GM21360 (cell line): Measurements from ENCODE around the gene AP2A2.

ENCODE experiments used
- ATAC-seq: cut with Tn5 transposase; IDR thresholded peaks from one replicate; pipeline ENCODE4 v1.9.1; 2021; ENCODE audit warnings: mild to moderate bottlenecking, moderate library complexity; ENCODE audit not compliant: unreplicated experiment

The AP2A2 gene

GRCh38 chr11:992577-992976 is 66.9 kb downstream of the AP2A2 start:
- ATAC-seq, result no peak

- no peak for ATAC-seq
These were observed 68.0 kb downstream of the AP2A2 start for GRCh38 chr11:993632-994167.

- no peak for ATAC-seq
These were observed 69.5 kb downstream of the AP2A2 start for GRCh38 chr11:995044-995751.

GRCh38 chr11:995752-996420 is 70.2 kb downstream of the AP2A2 start:
- peak; percentile 74 for ATAC-seq

- no peak for ATAC-seq
These were observed 71.0 kb downstream of the AP2A2 start for GRCh38 chr11:996681-997080.

GRCh38 chr11:997907-998306 is 72.2 kb downstream of the AP2A2 start:
- no peak for ATAC-seq

GRCh38 chr11:999009-999408 is 73.3 kb downstream of the AP2A2 start:
- ATAC-seq, result no peak

GRCh38 chr11:1000357-1001278 is 74.9 kb downstream of the AP2A2 start:
- no peak for ATAC-seq

- no peak for ATAC-seq
These were observed 76.1 kb downstream of the AP2A2 start for GRCh38 chr11:1001617-1002405.

- no peak for ATAC-seq
These were observed 76.8 kb downstream of the AP2A2 start for GRCh38 chr11:1002406-1002984.

- no peak for ATAC-seq
These were observed 77.5 kb downstream of the AP2A2 start for GRCh38 chr11:1003159-1003558.

- no peak for ATAC-seq
These were observed 80.3 kb downstream of the AP2A2 start for GRCh38 chr11:1005928-1006327.

- ATAC-seq, result no peak
These were observed 81.1 kb downstream of the AP2A2 start for GRCh38 chr11:1006762-1007161.

- ATAC-seq, result no peak
These were observed 81.6 kb downstream of the AP2A2 start for GRCh38 chr11:1007279-1007678.

GRCh38 chr11:1008001-1008802 is 82.5 kb downstream of the AP2A2 start:
- no peak for ATAC-seq

- ATAC-seq, result no peak
These were observed 83.1 kb downstream of the AP2A2 start for GRCh38 chr11:1008803-1009145.

- ATAC-seq, result no peak
These were observed 83.7 kb downstream of the AP2A2 start for GRCh38 chr11:1009371-1009770.

GRCh38 chr11:1009991-1010390 is 84.3 kb downstream of the AP2A2 start:
- ATAC-seq, result no peak

- no peak for ATAC-seq
These were observed 85.1 kb downstream of the AP2A2 start for GRCh38 chr11:1010551-1011319.
